GM03348 (cell line): ENCODE results near the gene HOXD4.
A peak's percentile ranks its signal among the peaks of the same experiment; 100 is the strongest.

ENCODE experiments used
- DNase-seq: peaks from one replicate; pipeline ENCODE4 v3.0.0; 2012; ENCODE audit warnings: low spot score

The HOXD4 gene

GRCh38 chr2:176188774-176189680 lies 37.7 kb downstream of the HOXD4 start:
- peak; percentile 42 for DNase-seq

GRCh38 chr2:176189681-176190641 lies 38.6 kb downstream of the HOXD4 start:
- DNase-seq = no peak

DNA sequence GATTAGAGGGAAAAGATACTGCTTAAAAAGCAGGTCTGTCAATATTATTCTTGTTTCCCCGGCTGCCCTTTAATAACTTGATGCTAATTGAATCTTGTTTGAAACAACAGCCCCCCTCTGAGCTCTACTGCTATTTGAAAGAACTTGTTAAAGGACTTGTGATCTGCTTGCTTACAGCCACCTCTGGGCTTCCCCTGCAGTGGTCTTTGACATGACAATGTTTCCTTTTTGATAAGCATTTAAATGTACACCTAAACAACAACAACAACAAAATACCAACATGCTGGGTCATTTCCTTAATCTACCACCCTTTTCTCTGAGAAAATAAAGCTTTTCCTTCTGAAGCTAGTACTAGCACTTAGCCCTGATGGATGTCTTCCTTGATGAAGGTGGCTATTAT lies 41.0 kb downstream of the HOXD4 start:
- no peak for DNase-seq

DNA sequence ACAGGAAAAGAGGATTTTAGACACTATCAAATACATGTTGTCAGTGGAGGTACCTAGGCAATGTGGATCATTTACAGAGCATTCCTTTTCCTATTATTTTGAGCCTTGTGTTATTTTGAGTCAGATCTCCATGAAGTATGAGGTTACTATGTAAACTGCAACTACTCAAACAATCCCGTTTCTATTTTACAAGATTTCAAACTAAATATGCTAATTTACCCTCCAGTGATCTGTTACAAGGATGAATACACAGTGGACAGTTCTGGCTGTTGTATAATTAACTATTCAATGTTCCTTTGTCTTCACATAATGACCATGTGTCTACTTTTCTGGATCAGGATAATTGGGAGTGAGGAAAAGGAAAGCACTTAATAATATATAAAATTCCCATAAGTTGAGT lies 41.7 kb downstream of the HOXD4 start:
- no peak for DNase-seq

DNA sequence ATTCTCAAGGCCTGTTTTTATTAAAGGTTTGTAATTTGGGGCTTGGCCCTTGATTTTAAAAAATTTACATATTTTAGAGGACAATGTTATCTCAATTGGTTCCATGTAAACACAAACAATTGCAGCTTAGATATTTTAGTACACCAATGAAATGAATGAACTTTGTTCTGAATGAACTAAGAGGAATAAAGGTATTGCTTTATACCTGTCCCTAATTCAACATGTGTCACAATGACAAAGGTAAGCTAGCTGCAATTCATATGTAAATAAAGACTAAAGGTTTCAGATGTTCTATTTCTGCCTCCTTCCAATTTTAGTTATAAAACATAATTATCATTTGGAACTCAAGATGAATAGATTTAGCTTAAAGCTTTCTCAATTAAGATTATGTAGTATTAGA lies 48.6 kb downstream of the HOXD4 start:
- DNase-seq = no peak

- no peak for DNase-seq
These were observed 49.6 kb downstream of the HOXD4 start for GRCh38 chr2:176200971-176201370.

GRCh38 chr2:176202491-176202890 lies 51.1 kb downstream of the HOXD4 start:
- DNase-seq = no peak
